Measurements from ENCODE around the gene NKAIN2. TPM values are rescaled to one million over a fixed set of nuclear protein-coding genes. Genes with fewer than 3 reads are reported as not detected.

The NKAIN2 gene
- total and polyA plus RNA-seq, 9 of the 15 experiments (the other 6 are each of a cell fraction or from before 2014, with no cell fraction given) = not detected

DNA sequence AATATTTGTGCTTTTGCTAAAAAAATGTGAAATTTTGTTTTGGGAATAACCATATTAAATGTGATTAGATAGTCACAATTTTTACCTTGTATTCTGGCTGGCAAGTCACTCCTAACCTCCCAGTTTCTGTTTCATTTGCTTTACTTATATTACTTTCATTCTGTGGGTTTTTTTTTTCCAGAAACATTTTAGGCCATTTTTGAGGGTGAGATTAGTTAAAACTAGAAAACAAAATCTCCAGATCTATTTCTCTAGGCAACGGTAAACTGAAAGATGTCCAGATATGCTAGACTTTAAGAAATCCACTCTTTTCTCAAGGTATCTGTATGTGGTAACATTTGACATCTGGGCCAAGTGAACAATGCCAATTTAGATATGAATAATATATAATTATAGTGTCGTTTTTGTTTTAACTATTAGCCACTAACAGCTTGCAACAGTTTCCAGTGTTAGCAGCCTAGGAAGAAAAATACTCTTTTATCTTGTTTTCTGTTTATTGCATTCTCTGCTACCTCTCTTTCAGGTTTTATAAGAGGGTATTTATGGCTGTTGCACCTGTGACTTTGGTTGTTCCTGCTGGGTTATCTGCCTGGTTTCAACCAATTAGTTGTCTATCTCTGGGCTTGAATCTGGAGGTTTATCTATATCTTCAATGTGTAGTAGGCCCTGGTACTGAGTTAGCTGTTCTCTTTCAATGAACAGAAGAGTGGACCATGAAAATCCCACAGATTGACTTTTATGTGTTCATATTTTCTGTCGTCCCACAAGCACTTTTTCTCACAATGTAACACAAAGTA, 260.9 kb downstream of the NKAIN2 start:
- in situ Hi-C loops (cut with MboI) = no loop called here
- 0% methylated on average over 3 of the region's 3 CpGs for WGBS (ENCODE audit: insufficient coverage, low coverage, missing lambda C conversion rate)
- Histone ChIP-seq H3K79me2 (ENCODE audit: control insufficient read depth, insufficient read depth, low read length) (no peaks in the 10 kb centered on the region), H3K4me2 (ENCODE audit: insufficient read depth, low read length) (no peak overlapping the region), H3K9ac (ENCODE audit: insufficient read depth in 1 of 2, low read depth in 2 of 2, low read length in 2 of 2) (no peak overlapping the region), H3K9me1 (ENCODE audit: control insufficient read depth, insufficient read depth, low read length) (no peaks in the 10 kb centered on the region), H4K20me1 (replicated peaks; ENCODE audit: control insufficient read depth, insufficient read depth, low read length) (no peaks in the 10 kb centered on the region), H3K9me3 (replicated peaks; ENCODE audit: control insufficient read depth, insufficient read depth, low read depth, low read length) (no peaks in the 10 kb centered on the region), H3K4me3 (no peak overlapping the region), H3K27ac (ENCODE audit: extremely low read depth, low read depth, low read length) (no peak overlapping the region), H2AFZ (ENCODE audit: low read depth, low read length) (no peak overlapping the region), H3K4me1 (replicated peaks in 1 of 2; ENCODE audit: control insufficient read depth in 2 of 2, insufficient read depth in 2 of 2, low read length in 2 of 2) (no peaks in the 10 kb centered on the region), H3K27me3 (ENCODE audit: control insufficient read depth in 2 of 2, insufficient read depth in 2 of 2, low read length in 2 of 2) (no peaks in the 10 kb centered on the region), H3K36me3 (ENCODE audit: control insufficient read depth, insufficient read depth, low read length) (no peaks in the 10 kb centered on the region)
- TF ChIP-seq ZNF23 (CRISPR knock-in tag; IDR thresholded peaks at IDR 0.05) (no peak), ZNF175 (CRISPR knock-in tag; IDR thresholded peaks at IDR 0.05; ENCODE audit: low read depth) (no peak), XRCC5 (IDR thresholded peaks at IDR 0.05; ENCODE audit: low read depth, low read length) (no peak), ZBTB7A (IDR thresholded peaks at IDR 0.05; ENCODE audit: borderline replicate concordance, control insufficient read depth, low read depth, low read length) (no peak), TEAD1 (CRISPR knock-in tag; IDR thresholded peaks at IDR 0.05) (no peak), CSDE1 (IDR thresholded peaks at IDR 0.05) (no peak), SAP30 (IDR thresholded peaks at IDR 0.05; ENCODE audit: borderline replicate concordance, insufficient read depth, low read depth, low read length, poor library complexity, severe bottlenecking) (no peak), BRD9 (IDR thresholded peaks at IDR 0.05; ENCODE audit: low read depth, partially characterized antibody) (no peak), GATAD2B (IDR thresholded peaks at IDR 0.05; ENCODE audit: borderline replicate concordance) (no peak), NCOA6 (IDR thresholded peaks at IDR 0.05) (no peak), ZBTB1 (CRISPR knock-in tag; IDR thresholded peaks at IDR 0.05; ENCODE audit: borderline replicate concordance, low read depth) (no peak), MEF2D (tag; conservative IDR thresholded peaks at IDR 0.05; ENCODE audit: low read depth) (no peak)
- TF ChIP-seq, protein P1, sequence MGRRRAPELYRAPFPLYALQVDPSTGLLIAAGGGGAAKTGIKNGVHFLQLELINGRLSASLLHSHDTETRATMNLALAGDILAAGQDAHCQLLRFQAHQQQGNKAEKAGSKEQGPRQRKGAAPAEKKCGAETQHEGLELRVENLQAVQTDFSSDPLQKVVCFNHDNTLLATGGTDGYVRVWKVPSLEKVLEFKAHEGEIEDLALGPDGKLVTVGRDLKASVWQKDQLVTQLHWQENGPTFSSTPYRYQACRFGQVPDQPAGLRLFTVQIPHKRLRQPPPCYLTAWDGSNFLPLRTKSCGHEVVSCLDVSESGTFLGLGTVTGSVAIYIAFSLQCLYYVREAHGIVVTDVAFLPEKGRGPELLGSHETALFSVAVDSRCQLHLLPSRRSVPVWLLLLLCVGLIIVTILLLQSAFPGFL (CRISPR knock-in tag; IDR thresholded peaks at IDR 0.05) = no peak
- DNase-seq (ENCODE audit: extremely low read depth in 1 of 4, low spot score in 3 of 4) (no peak), FAIRE-seq (no peak), ATAC-seq (no peak)
- BruUV-seq (replicated peaks) = no TSS peak
- ChIA-PET CTCF (ENCODE audit: low intra/inter-chr PET ratio) (no interaction called here), POLR2A (no interaction called here)
- intact Hi-C loops (cut with micrococcal nuclease) = no loop called here
